Measurements from ENCODE around the gene VAV1.
"Not testable (repeated sequence)": the region's sequence is repeated elsewhere in the genome, so short reads cannot be mapped to it uniquely, and the experiment has no call there.

The VAV1 gene

GRCh38 chr19:6773323-6773931, 919 bp downstream of the VAV1 start:
- H3K4me3 ChIP-seq (ENCODE audit: low read depth, low read length), result no peak overlapping the region
- no peak for TF ChIP-seq CTCF (IDR thresholded peaks at IDR 0.05; ENCODE audit: low read depth, low read length)

- H3K4me3 ChIP-seq (ENCODE audit: low read depth, low read length), result no peak overlapping the region
- TF ChIP-seq CTCF (IDR thresholded peaks at IDR 0.05; ENCODE audit: low read depth, low read length), result no peak
Observed at GRCh38 chr19:6774821-6775707, 2.6 kb downstream of the VAV1 start.

- not testable (repeated sequence) for H3K4me3 ChIP-seq (ENCODE audit: low read depth, low read length)
Observed at GRCh38 chr19:6776045-6776444, 3.5 kb downstream of the VAV1 start.

GRCh38 chr19:6776999-6777398, 4.5 kb downstream of the VAV1 start:
- no peak overlapping the region for H3K4me3 ChIP-seq (ENCODE audit: low read depth, low read length)
- no peak for TF ChIP-seq CTCF (IDR thresholded peaks at IDR 0.05; ENCODE audit: low read depth, low read length)

- TF ChIP-seq CTCF (IDR thresholded peaks at IDR 0.05; ENCODE audit: low read depth, low read length), result no peak
- no peak overlapping the region for H3K4me3 ChIP-seq (ENCODE audit: low read depth, low read length)
Observed at GRCh38 chr19:6777434-6777833, 4.9 kb downstream of the VAV1 start.

- H3K4me3 ChIP-seq (ENCODE audit: low read depth, low read length), result no peak overlapping the region
Observed at GRCh38 chr19:6778386-6778785, 5.9 kb downstream of the VAV1 start.

GRCh38 chr19:6779206-6779605, 6.7 kb downstream of the VAV1 start:
- no peak for TF ChIP-seq CTCF (IDR thresholded peaks at IDR 0.05; ENCODE audit: low read depth, low read length)
- no peak overlapping the region for H3K4me3 ChIP-seq (ENCODE audit: low read depth, low read length)

More at GRCh38 chr19:6778386-6778785, 5.9 kb downstream of the VAV1 start:
- no peak for TF ChIP-seq CTCF (IDR thresholded peaks at IDR 0.05; ENCODE audit: low read depth, low read length)

Measured in WI38 (cell line).